Suprapubic skin (tissue), 4 donors: Measurements from ENCODE around the gene CCK. TPM values are rescaled to one million over a fixed set of nuclear protein-coding genes. Genes with fewer than 3 reads are reported as not detected.
"Not testable (repeated sequence)": the region's sequence is repeated elsewhere in the genome, so short reads cannot be mapped to it uniquely, and the experiment has no call there.

Source experiments
- DNase-seq, 2 donors: peaks; one replicate each; pipeline ENCODE4 v3.0.0-alpha.2; 2019; ENCODE audit warnings: low spot score in 2 of 2
- H3K27ac ChIP-seq: fragments of 200-600 bp; sonication (generic); one replicate; pipeline ENCODE4 v1.5.1; 2019
- H3K27me3 ChIP-seq: fragments of 200-600 bp; sonication (generic); one replicate; pipeline ENCODE4 v1.5.1; 2019
- H3K36me3 ChIP-seq: fragments of 200-600 bp; sonication (generic); one replicate; pipeline ENCODE4 v1.5.1; 2019
- H3K4me1 ChIP-seq: fragments of 200-600 bp; sonication (generic); one replicate; pipeline ENCODE4 v1.5.1; 2019
- H3K4me3 ChIP-seq: fragments of 200-600 bp; sonication (generic); one replicate; pipeline ENCODE4 v1.5.1; 2019; ENCODE audit warnings: mild to moderate bottlenecking
- H3K9me3 ChIP-seq: fragments of 200-600 bp; sonication (generic); one replicate; pipeline ENCODE4 v1.5.1; 2019
- EP300 ChIP-seq: sonication (generic); formaldehyde crosslinking; IDR thresholded peaks from one replicate; pipeline ENCODE4 v1.6.1; 2017; ENCODE audit warnings: antibody characterized with exemption
- POLR2A ChIP-seq, 2 donors: fragments of 450-650 bp; IDR thresholded peaks; one replicate each; pipeline ENCODE4 v1.6.1; 2017; ENCODE audit warnings: antibody characterized with exemption in 2 of 2, mild to moderate bottlenecking in 2 of 2, moderate library complexity in 2 of 2
- POLR2AphosphoS5 ChIP-seq, 3 donors: sonication (generic); formaldehyde crosslinking; IDR thresholded peaks; one replicate each; pipeline ENCODE4 v1.6.1; 2017; ENCODE audit warnings: antibody characterized with exemption in 3 of 3
- WGBS: methylation state at CpG from one replicate; pipeline ENCODE4 v1.1.5; 2018; 5-methylcytosine and 5-hydroxymethylcytosine counted together
- total RNA-seq, 4 donors: library from RNA; depleted of rRNA; stranded (reverse); fragments of >200 nt; gene quantifications; one replicate each; pipeline ENCODE4 v1.1.0, GENCODE V29; 2016
- TF ChIP-seq, protein P1 (sequence below), 2 donors: fragments of 200-600 bp in 1 of 2; fragments of 450-650 bp in 1 of 2; sonication (generic) in 1 of 2; IDR thresholded peaks; one replicate each; pipeline ENCODE4 v1.5.1; 2016 to 2019; ENCODE audit warnings: antibody characterized with exemption in 2 of 2, mild to moderate bottlenecking in 1 of 2, moderate library complexity in 1 of 2

Gene CCK
- total RNA-seq, 4 donors from 2014 or later = 1.3 TPM; not detected in 3

DNA sequence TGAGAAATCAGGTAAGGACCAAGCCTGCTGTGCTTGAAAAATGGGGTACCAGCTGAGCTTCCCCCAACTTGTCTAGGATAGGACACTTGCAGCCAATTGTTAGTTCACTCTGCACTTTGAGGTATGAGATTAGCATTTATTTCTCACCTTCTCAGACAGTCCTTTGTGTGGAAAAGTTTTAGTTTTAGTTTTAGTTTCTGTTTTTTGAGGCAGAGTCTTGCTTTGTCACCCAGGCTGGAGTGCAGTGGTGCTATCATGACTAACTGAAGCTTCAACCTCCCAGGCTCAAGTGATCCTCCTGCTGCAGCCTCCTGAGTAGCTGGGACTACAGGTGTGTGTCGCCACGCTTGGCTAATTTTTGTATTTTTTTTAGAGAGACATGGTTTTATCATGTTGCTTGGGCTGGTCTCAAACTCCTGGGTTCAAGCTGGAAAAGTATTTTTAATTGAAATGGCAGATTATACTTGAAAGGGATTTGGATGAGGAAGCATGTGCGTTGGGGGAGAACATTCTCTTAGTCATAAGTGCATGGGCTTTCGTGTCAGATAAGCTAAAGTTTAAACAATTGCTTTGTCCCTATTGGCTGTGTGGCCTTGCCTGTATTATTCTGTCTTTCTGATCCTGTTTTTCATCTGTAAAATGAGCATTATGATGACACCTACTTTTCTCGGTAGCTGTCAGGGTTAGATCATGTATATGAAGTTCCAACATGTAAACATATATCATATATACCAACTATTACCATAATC is 25.2 kb upstream of the CCK start:
- Histone ChIP-seq H3K4me1 (peaks cover 2% of the 10 kb centered on the region), H3K36me3 (no peaks in the 10 kb centered on the region), H3K27me3 (no peaks in the 10 kb centered on the region), H3K9me3 (no peaks in the 10 kb centered on the region), H3K4me3 (no peak overlapping the region), H3K27ac (no peak overlapping the region)
- 91% methylated on average over 5 of the region's 5 CpGs for WGBS
- DNase-seq = no peak
- TF ChIP-seq, protein P1, sequence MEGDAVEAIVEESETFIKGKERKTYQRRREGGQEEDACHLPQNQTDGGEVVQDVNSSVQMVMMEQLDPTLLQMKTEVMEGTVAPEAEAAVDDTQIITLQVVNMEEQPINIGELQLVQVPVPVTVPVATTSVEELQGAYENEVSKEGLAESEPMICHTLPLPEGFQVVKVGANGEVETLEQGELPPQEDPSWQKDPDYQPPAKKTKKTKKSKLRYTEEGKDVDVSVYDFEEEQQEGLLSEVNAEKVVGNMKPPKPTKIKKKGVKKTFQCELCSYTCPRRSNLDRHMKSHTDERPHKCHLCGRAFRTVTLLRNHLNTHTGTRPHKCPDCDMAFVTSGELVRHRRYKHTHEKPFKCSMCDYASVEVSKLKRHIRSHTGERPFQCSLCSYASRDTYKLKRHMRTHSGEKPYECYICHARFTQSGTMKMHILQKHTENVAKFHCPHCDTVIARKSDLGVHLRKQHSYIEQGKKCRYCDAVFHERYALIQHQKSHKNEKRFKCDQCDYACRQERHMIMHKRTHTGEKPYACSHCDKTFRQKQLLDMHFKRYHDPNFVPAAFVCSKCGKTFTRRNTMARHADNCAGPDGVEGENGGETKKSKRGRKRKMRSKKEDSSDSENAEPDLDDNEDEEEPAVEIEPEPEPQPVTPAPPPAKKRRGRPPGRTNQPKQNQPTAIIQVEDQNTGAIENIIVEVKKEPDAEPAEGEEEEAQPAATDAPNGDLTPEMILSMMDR (IDR thresholded peaks at IDR 0.05) = no peak
- TF ChIP-seq EP300 (no peak), POLR2AphosphoS5 (IDR thresholded peaks at IDR 0.05) (no peak), POLR2A (IDR thresholded peaks at IDR 0.05) (no peak)

DNA sequence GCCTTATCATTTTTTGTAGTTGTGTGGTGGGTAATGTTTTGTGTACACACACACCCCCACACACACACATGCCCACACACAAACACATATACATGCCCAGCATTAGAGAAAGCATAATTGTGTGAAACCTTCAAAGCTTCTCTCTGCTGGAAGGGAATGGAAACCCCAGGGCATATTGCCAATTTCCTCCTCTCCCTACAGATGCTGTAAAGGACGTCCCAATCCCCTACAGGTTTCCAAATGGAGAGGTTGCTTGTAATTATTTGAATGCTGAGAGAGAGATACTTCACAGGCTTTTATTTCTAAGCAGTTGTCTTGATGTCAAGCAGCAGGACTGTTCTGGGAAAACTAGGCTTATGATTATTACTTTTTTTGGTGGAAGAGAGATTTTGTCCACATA is 23.0 kb upstream of the CCK start:
- Histone ChIP-seq H3K36me3 (no peaks in the 10 kb centered on the region), H3K9me3 (no peaks in the 10 kb centered on the region), H3K27me3 (no peaks in the 10 kb centered on the region), H3K4me3 (no peak overlapping the region), H3K4me1 (peaks cover 2% of the 10 kb centered on the region), H3K27ac (no peak overlapping the region)
- DNase-seq = no peak
- TF ChIP-seq, protein P1 (IDR thresholded peaks at IDR 0.05) = no peak
- TF ChIP-seq POLR2A (IDR thresholded peaks at IDR 0.05) (no peak), POLR2AphosphoS5 (IDR thresholded peaks at IDR 0.05) (no peak), EP300 (no peak)
- WGBS = 0% methylated on average over 1 of the region's 1 CpG

DNA sequence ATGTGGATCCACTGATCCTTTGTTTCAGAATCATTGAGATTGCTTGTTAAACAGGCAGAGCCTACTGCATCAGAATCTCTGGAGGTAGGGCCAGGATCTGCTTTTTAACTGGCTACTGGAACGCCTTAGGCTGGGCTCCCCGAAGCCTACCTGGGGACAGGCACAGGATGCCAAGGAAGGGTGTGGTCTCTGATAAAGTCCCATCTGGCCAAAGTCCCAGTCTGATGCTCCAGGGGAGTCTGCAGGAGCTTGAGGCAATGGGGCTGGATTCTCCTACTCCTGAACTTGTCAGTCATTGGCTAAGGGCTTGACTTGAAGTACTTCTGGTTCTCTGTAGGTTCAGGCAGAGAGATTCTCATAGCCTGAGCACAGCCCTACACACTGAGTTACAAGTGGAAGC is 22.4 kb upstream of the CCK start:
- Histone ChIP-seq H3K4me3 (no peak overlapping the region), H3K27ac (no peak overlapping the region), H3K36me3 (no peaks in the 10 kb centered on the region), H3K27me3 (no peaks in the 10 kb centered on the region), H3K4me1 (peaks cover 2% of the 10 kb centered on the region), H3K9me3 (no peaks in the 10 kb centered on the region)
- WGBS = 76% methylated on average over 2 of the region's 2 CpGs
- TF ChIP-seq POLR2A (IDR thresholded peaks at IDR 0.05) (no peak), POLR2AphosphoS5 (IDR thresholded peaks at IDR 0.05) (no peak), EP300 (no peak)
- TF ChIP-seq, protein P1 (IDR thresholded peaks at IDR 0.05) = no peak
- no peak for DNase-seq

DNA sequence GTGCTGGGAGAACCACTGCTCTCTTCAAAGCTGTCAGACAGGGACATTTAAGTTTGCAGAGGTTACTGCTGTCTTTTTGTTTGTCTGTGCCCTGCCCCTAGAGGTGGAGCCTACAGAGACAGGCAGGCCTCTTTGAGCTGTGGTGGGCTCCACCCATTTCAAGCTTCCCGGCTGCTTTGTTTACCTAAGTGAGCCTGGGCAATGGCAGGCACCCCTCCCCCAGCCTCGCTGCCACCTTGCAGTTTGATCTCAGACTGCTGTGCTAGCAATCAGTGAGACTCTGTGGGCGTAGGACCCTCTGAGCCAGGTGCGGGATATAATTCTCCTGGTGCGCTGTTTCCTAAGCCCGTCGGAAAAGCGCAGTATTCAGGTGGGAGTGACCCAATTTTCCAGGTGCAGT is 21.4 kb upstream of the CCK start:
- 82% methylated on average over 6 of the region's 8 CpGs for WGBS

DNA sequence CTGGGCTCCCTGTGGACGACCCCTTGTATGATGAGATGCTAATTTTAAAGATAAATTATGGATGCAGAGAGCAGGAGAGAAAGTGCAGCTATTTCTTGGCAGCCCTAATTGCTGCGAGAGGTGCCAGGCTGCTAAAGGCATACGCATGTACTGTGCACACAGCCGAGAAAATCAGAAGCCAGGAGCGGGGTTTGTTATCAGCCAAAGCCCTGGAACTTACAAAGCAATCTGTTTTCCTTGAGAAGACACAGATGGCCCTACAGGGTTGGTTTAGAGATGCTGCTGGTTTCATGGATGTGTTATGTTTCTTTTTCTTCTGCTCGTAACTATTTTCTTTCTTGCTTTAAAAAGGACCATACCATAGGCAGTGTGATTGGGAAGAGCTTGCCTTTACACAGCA is 11.7 kb upstream of the CCK start:
- TF ChIP-seq POLR2AphosphoS5 (IDR thresholded peaks at IDR 0.05) = no peak
- DNase-seq = no peak

More for the DNA sequence above, 21.4 kb upstream of the CCK start:
- not testable (repeated sequence) for H3K36me3 ChIP-seq, H3K27me3 ChIP-seq, H3K9me3 ChIP-seq, DNase-seq, H3K4me1 ChIP-seq, H3K4me3 ChIP-seq, H3K27ac ChIP-seq

DNA sequence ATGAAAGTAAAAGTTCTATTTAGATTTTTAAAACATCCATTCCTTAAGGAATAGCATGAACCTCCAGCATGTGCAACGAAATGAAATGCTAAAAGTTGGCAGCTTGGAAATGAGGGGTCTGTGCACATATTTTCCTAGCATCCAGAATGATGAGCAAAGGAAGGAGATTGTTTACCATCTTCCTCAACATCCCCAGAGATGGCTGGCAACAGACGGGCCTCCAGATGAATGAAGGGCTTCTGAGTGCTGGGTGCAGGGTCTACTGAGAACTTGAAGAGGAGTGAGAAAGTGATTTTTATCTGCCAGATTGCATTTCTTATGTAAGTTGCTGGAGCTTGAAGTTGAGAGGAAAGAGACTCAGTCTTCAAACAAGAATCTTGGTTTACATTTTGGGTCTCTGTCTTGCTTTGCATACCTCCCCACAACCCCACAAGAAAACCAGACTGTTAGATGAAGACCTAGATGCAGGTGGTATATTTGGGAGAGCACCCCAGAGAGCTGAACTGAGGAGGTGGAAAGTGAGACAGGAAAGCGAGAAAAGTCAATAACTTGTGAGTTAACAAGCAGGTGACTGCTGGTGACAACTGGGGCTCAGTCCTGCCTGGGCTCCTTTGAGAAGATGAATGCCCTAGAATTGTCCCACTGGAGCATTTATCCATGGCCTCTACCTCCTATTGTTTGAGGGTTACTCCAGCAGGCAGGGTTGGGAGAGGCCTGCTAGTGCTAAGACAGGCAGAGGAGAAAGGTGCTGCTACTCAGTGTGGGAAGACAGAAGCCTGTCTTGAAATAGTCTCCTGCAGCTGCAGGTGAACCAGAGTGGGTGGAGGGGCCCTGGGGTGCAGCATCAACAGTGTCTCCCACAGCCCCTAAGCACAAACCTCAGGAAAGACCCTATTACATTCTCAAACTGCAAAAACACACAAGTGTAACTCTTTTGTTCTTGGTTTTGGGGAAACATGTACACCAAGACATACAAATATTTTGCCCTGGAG is 10.5 kb upstream of the CCK start:
- TF ChIP-seq POLR2AphosphoS5 (IDR thresholded peaks at IDR 0.05) (no peak), EP300 (no peak), POLR2A (IDR thresholded peaks at IDR 0.05) (no peak)
- TF ChIP-seq, protein P1 (IDR thresholded peaks at IDR 0.05) = no peak
- Histone ChIP-seq H3K36me3 (no peaks in the 10 kb centered on the region), H3K4me3 (no peak overlapping the region), H3K4me1 (no peaks in the 10 kb centered on the region), H3K27me3 (peaks cover 6% of the 10 kb centered on the region), H3K27ac (no peak overlapping the region), H3K9me3 (peaks cover 7% of the 10 kb centered on the region)
- DNase-seq = no peak
- 87% methylated on average over 3 of the region's 3 CpGs for WGBS

More for the DNA sequence above, 11.7 kb upstream of the CCK start:
- no peak overlapping the region for H3K27ac ChIP-seq
- no peaks in the 10 kb centered on the region for H3K4me1 ChIP-seq
- peaks cover 6% of the 10 kb centered on the region for H3K27me3 ChIP-seq
- no peak overlapping the region for H3K4me3 ChIP-seq
- 77% methylated on average over 6 of the region's 6 CpGs for WGBS
- H3K9me3 ChIP-seq = peaks cover 7% of the 10 kb centered on the region
- no peaks in the 10 kb centered on the region for H3K36me3 ChIP-seq
